Esophagus squamous epithelium (tissue), 5 donors: ENCODE results near the gene ABCB8. TPM values are rescaled to one million over a fixed set of nuclear protein-coding genes. Genes with fewer than 3 reads are reported as not detected.
A peak's percentile ranks its signal among the peaks of the same experiment; 100 is the strongest.

Experiments
- DNase-seq: peaks from one replicate; lab custom pipeline; 2025; lab: John Stamatoyannopoulos, UW
- H3K27ac ChIP-seq, 4 donors: fragments of 200-600 bp; sonication (generic); one replicate each; pipeline ENCODE4 v1.5.1; 2016 to 2019; ENCODE audit warnings: mild to moderate bottlenecking in 1 of 4
- H3K27me3 ChIP-seq, 4 donors: fragments of 200-600 bp; sonication (generic); 1 replicate in 3 of 4; 2 replicates in 1 of 4; pipeline versions ENCODE4 v1.5.1 to v1.6.0; 2017 to 2021; ENCODE audit warnings: antibody characterized with exemption in 1 of 4
- H3K36me3 ChIP-seq, 3 donors: fragments of 200-600 bp; sonication (generic); one replicate each; pipeline ENCODE4 v1.5.1; 2016 to 2019
- H3K4me1 ChIP-seq, 3 donors: fragments of 200-600 bp; sonication (generic); one replicate each; pipeline ENCODE4 v1.5.1; 2017 to 2019
- H3K4me3 ChIP-seq, 4 donors: fragments of 200-600 bp; sonication (generic); 1 replicate in 3 of 4; 2 replicates in 1 of 4; pipeline ENCODE4 v1.5.1; 2016 to 2019; ENCODE audit warnings: mild to moderate bottlenecking in 2 of 4, moderate library complexity in 1 of 4
- H3K9me3 ChIP-seq, 3 donors: fragments of 200-600 bp; sonication (generic); one replicate each; pipeline ENCODE4 v1.5.1; 2016 to 2019
- CTCF ChIP-seq, 6 experiments: fragments of 450-650 bp in 4 of 6; fragments of 200-600 bp in 2 of 6; sonication (generic) in 2 of 6; IDR thresholded peaks; one replicate each; pipeline ENCODE4 v1.5.1; 2016 to 2019; ENCODE audit warnings: antibody characterized with exemption in 6 of 6, mild to moderate bottlenecking in 4 of 6, moderate library complexity in 4 of 6
- POLR2A ChIP-seq, 4 donors: fragments of 450-650 bp; IDR thresholded peaks; one replicate each; pipeline ENCODE4 v1.6.1; 2017; ENCODE audit warnings: antibody characterized with exemption in 4 of 4, mild to moderate bottlenecking in 4 of 4, moderate library complexity in 3 of 4
- WGBS, 2 donors: methylation state at CpG; one replicate each; pipeline ENCODE4 v1.1.5; 2018; 5-methylcytosine and 5-hydroxymethylcytosine counted together
- intact Hi-C: fragments of 100-400 bp; cut with DNase I; formaldehyde crosslinking; loops from one replicate; pipeline ENCODE4 v1.15.0; 2022
- total RNA-seq, 4 donors: library from RNA; depleted of rRNA; stranded (reverse); fragments of >200 nt; gene quantifications; one replicate each; pipeline ENCODE4 v1.1.0, GENCODE V29; 2016
- donor health status: DM: yes; HTN: yes; CAD: no.

Gene ABCB8
- total RNA-seq, 4 donors from 2014 or later, result 23.1 to 41.0 (median 26.1) TPM

GRCh38 chr7:151077705-151078232, 49.5 kb downstream of the ABCB8 start:
- H3K9me3 ChIP-seq, result no peaks in the 10 kb centered on the region
- H3K4me1 ChIP-seq, result peaks cover 34 to 57% (median 35%) of the 10 kb centered on the region in 3 donors
- no peak for DNase-seq
- peak overlapping the region in 2 of 4 donors; percentile 5 to 34 for H3K27ac ChIP-seq
- H3K36me3 ChIP-seq, result peaks cover 16 to 68% (median 22%) of the 10 kb centered on the region in 3 donors
- H3K27me3 ChIP-seq, result no peaks in the 10 kb centered on the region
- no peak for TF ChIP-seq CTCF (IDR thresholded peaks at IDR 0.05)
- TF ChIP-seq POLR2A (IDR thresholded peaks at IDR 0.05), result no peak
- intact Hi-C loops, result no loop called here
- 20 to 100% methylated on average over 1 to 2 of the region's 10 CpGs for WGBS, 2 donors
- no peak overlapping the region for H3K4me3 ChIP-seq

- DNase-seq, result no peak
- no peaks in the 10 kb centered on the region for H3K9me3 ChIP-seq
- TF ChIP-seq POLR2A (IDR thresholded peaks at IDR 0.05) (no peak), CTCF (IDR thresholded peaks at IDR 0.05) (no peak)
- peak overlapping the region in 2 of 4 donors; percentile 5 to 34 for H3K27ac ChIP-seq
- 54 to 58% methylated on average over 6 to 16 of the region's 22 CpGs for WGBS, 2 donors
- H3K36me3 ChIP-seq, result peaks cover 16 to 62% (median 22%) of the 10 kb centered on the region in 3 donors
- intact Hi-C loops, result no loop called here
- no peak overlapping the region for H3K4me3 ChIP-seq
- peaks cover 34 to 62% (median 35%) of the 10 kb centered on the region in 3 donors for H3K4me1 ChIP-seq
- no peaks in the 10 kb centered on the region for H3K27me3 ChIP-seq
Measured at GRCh38 chr7:151078233-151079040, 50.2 kb downstream of the ABCB8 start.

- Histone ChIP-seq H3K4me1 (peaks cover 35 to 68% (median 38%) of the 10 kb centered on the region in 3 donors), H3K4me3 (peak overlapping the region; percentile 62 to 96 (median 84)), H3K27ac (peak overlapping the region; percentile 91 to 97 (median 94)), H3K36me3 (peaks cover 10 to 52% (median 16%) of the 10 kb centered on the region in 3 donors), H3K9me3 (no peaks in the 10 kb centered on the region), H3K27me3 (no peaks in the 10 kb centered on the region)
- WGBS, 2 donors, result 75 to 78% methylated on average over 24 to 25 of the region's 27 CpGs
- no peak for DNase-seq
- TF ChIP-seq CTCF (IDR thresholded peaks at IDR 0.05), result no peak
- TF ChIP-seq POLR2A (IDR thresholded peaks at IDR 0.05), result no peak
- intact Hi-C loops, result no loop called here
Measured at GRCh38 chr7:151079199-151079910, 51.1 kb downstream of the ABCB8 start.

- DNase-seq, result no peak
- 0 to 4% methylated on average over 3 to 5 of the region's 31 CpGs for WGBS, 2 donors
- Histone ChIP-seq H3K4me1 (peaks cover 35 to 69% (median 38%) of the 10 kb centered on the region in 3 donors), H3K36me3 (peaks cover 4 to 45% (median 14%) of the 10 kb centered on the region in 3 donors), H3K27me3 (no peaks in the 10 kb centered on the region), H3K27ac (peak overlapping the region; percentile 91 to 97 (median 94)), H3K4me3 (peak overlapping the region; percentile 62 to 96 (median 84)), H3K9me3 (no peaks in the 10 kb centered on the region)
- intact Hi-C loops, result no loop called here
- no peak for TF ChIP-seq POLR2A (IDR thresholded peaks at IDR 0.05)
- TF ChIP-seq CTCF (IDR thresholded peaks at IDR 0.05), result no peak
Measured at GRCh38 chr7:151080067-151080521, 51.8 kb downstream of the ABCB8 start.
